Glomerular endothelial cell (primary cell): ENCODE results near the gene GABPB1. TPM values are rescaled to one million over a fixed set of nuclear protein-coding genes. Genes with fewer than 3 reads are reported as not detected.
"Not testable (repeated sequence)": the region's sequence is repeated elsewhere in the genome, so short reads cannot be mapped to it uniquely, and the experiment has no call there.

ENCODE experiments used
- DNase-seq: peaks from one replicate; pipeline ENCODE4 v3.0.0-alpha.2; 2011; ENCODE audit warnings: low read depth, low spot score; ENCODE audit errors: extremely low read depth
- total RNA-seq: library from RNA; depleted of rRNA; stranded (reverse); fragments of >200 nt; gene quantifications from 2 replicates; pipeline ENCODE4 v1.2.3, GENCODE V29; 2015

Gene GABPB1
- total RNA-seq: 41.8 and 44.2 TPM in 2 replicates

- peak; percentile 77 for DNase-seq
Observed at GRCh38 chr15:50354838-50355618, at the start of gene GABPB1. Gene GABPB1, minus strand, starts transcription at chr15:50355198. Its CDS starts 45,400 bp downstream, at chr15:50309798.

GRCh38 chr15:50391561-50391960, 36.6 kb upstream of the GABPB1 start:
- not testable (repeated sequence) for DNase-seq

GRCh38 chr15:50390554-50391264, 35.7 kb upstream of the GABPB1 start:
- no peak for DNase-seq

GRCh38 chr15:50382408-50382807, 27.4 kb upstream of the GABPB1 start:
- DNase-seq: not testable (repeated sequence)

GRCh38 chr15:50381438-50381837, 26.4 kb upstream of the GABPB1 start:
- no peak for DNase-seq

GRCh38 chr15:50380089-50380488, 25.1 kb upstream of the GABPB1 start:
- DNase-seq: no peak

- DNase-seq: not testable (repeated sequence)
Observed at GRCh38 chr15:50379413-50379812, 24.4 kb upstream of the GABPB1 start.

- DNase-seq: no peak
Observed at GRCh38 chr15:50378776-50379175, 23.8 kb upstream of the GABPB1 start.

- no peak for DNase-seq
Observed at GRCh38 chr15:50377867-50378751, 23.1 kb upstream of the GABPB1 start.

DNA sequence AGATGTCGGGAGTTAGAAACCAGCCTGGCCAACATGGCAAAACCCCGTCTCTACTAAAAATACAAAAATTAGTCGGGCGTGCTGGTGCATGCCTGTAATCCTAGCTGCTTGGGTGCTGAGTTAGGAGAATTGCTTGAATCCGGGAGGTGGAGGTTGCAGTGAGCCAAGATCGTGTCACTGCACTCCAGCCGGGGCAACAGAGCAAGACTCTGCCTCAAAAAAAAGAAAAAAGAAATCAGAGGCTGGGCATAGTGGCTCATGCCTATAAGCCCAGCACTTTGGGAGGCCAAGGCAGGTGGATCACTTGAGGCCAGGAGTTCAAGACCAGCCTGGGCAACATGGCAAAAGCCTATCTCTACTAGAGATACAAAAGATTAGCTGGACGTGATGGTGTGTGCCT, 14.6 kb upstream of the GABPB1 start:
- not testable (repeated sequence) for DNase-seq

GRCh38 chr15:50365971-50366370, 11.0 kb upstream of the GABPB1 start:
- DNase-seq: no peak

DNA sequence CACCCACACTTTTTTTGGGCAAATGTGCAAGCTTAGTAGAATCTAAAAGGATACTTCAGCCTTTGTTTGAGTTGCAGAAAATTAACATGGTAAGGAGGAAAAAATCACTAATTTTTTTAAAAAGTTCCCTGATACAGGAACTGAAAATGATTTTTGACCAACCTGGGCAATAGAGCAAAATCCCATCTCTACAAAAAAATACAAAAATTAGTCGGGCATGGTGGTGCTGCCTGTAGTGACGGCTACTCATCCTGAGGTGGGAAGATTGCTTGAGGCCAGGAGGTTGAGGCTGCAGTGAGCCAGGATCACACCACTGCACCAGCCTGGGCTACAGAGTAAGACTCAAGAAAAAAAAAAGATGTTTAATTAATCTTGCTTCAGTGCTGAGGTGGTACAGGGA, 10.6 kb upstream of the GABPB1 start:
- no peak for DNase-seq

GRCh38 chr15:50363612-50364011, 8.6 kb upstream of the GABPB1 start:
- no peak for DNase-seq

DNA sequence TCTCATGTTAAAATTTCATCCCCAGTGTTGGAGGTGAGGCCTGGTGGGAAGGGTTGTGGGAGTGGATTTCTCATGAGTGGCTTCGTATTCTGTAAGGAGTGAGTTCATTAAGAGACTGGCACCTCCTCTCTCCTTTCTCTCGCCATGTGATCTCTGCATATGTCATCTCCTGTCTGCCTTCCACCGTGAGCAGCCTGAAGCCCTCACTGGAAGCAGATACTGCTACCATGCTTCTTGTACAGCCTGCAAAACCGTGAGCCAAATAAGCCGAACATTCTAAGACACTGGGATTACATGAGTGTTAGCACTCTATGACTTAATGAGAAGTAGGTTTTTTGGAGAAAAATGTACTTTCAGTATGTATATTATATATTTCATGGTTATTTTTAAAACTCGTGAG, 6.8 kb upstream of the GABPB1 start:
- DNase-seq: no peak

DNA sequence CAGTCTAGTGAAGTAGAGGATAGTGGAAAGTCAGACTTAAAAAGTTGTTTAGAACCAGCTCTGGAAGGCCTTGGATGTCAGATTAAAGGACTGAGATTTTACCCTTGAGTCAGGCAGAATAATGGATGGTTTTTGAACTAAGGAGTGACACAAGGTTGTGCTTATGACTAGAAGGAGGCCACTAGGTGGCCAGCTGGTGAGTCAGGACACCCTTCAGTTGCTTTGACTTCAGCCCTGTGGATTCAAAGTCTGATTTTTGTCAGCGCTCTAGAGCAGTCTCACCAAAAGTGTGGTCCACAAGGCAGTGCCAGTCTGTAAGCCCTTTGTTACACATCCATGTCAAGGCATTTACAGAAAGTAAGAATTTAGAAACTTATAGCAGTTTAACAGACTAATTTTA, 3.8 kb upstream of the GABPB1 start:
- no peak for DNase-seq

DNA sequence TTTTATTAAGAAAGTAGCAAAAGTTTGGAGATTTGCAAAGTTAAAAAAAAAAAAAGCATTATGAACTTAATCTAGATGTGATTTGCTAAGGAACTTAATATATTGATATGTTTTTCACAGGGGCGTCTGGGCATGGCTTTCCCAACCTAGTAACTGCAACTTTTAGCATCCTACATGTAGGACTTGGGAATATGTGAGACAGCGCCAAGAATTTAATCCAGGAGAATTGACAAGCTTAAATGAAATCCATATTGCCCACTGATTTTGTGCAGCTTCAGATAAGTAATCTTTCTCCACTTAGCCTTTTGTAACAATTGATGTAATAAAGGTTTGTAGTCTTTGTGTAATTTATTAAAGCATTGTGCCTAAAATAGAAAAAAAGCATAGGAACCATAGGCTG, 982 bp upstream of the GABPB1 start:
- DNase-seq: no peak

GRCh38 chr15:50355619-50355905, 564 bp upstream of the GABPB1 start:
- no peak for DNase-seq

GRCh38 chr15:50353975-50354837, 792 bp downstream of the GABPB1 start:
- peak; percentile 51 for DNase-seq

DNA sequence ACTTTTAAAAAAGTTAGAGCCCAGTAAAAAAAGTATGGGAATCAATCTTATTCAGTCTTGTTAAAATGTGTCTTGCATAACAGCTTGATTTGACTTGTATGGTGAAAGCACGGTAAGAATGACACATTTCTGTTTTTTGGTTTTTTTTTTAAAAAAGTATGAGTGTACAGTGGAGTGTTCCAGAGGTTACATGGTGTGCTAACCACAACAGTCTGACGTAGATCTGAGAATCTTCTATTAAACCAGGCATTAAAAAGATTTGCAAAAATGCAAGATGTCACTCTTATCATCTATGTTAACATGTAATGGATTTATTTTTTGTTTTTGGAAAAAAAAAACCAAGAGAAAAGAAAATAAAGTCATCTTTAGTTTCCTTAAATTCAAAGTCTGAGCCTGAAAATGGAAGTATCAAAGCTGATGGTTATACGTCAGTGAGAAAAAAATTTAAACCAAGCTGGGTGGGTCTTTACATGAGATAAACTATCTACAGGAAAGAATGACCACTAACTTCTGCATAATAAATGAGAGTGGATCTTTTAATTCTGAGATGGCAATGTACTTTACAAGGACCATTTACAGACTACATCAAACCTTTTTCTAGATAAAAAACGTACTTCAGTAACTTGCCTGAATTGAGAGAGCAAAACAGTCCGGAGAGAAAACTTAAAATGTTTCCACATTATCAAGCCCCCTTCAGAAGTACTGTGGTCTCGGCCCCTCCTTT, 1.6 kb downstream of the GABPB1 start:
- peak; percentile 44 for DNase-seq

DNA sequence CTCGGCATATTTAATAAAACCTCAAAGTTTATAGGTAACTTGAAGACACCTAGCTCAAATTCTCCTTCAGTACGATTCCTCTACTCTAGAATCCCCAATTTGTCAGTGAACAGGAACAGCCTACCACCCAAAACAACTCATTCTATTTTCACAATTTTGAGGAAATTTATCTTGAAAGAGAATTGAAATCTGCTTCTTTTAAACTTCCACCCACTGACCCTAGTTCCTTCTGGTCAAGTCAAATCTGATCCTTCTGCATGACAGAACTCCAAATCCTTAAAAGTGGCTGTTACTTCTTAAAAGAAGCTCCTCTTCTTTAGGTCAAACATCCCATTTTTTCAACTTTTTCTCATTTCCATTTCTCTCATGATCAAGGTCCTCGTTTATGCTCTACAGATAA, 4.4 kb downstream of the GABPB1 start:
- DNase-seq: no peak
